SIG-M5 (cell line): ENCODE measurements around the gene PDE3A.
"Not testable (repeated sequence)": the region's sequence is repeated elsewhere in the genome, so short reads cannot be mapped to it uniquely, and the experiment has no call there.

Experiments
- DNase-seq: peaks from one replicate; lab custom pipeline; 2025; lab: John Stamatoyannopoulos, UW

Gene PDE3A

GRCh38 chr12:20551742-20552442 lies 183.6 kb downstream of the PDE3A start:
- not testable (repeated sequence) for DNase-seq

DNA sequence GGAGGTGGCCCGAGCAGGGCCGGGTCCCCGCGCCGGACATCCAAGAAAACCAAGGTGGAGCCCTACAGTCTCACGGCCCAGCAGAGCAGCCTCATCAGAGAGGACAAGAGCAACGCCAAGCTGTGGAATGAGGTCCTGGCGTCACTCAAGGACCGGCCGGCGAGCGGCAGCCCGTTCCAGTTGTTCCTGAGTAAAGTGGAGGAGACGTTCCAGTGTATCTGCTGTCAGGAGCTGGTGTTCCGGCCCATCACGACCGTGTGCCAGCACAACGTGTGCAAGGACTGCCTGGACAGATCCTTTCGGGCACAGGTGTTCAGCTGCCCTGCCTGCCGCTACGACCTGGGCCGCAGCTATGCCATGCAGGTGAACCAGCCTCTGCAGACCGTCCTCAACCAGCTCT lies 184.2 kb downstream of the PDE3A start:
- DNase-seq, result not testable (repeated sequence)

- no peak for DNase-seq
Measured at GRCh38 chr12:20555015-20555414, 186.7 kb downstream of the PDE3A start.

DNA sequence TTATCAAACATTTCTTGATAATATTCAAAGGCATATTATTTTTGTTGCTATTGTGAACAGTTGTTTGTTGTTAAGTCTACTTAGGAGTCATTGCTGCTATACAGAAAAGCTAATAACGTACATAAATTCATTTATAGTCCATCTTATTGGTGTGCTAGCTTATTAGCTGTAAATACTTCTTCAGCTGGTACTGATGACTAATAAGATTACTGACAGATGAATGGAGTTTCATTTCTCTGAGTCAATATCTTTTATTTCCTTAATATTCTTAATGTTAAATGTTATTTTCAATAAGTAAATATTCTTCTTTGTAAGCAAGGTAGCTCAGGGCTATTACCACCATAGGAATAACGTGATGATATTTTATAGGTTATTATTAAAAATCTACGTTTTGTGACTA lies 187.4 kb downstream of the PDE3A start:
- no peak for DNase-seq

DNA sequence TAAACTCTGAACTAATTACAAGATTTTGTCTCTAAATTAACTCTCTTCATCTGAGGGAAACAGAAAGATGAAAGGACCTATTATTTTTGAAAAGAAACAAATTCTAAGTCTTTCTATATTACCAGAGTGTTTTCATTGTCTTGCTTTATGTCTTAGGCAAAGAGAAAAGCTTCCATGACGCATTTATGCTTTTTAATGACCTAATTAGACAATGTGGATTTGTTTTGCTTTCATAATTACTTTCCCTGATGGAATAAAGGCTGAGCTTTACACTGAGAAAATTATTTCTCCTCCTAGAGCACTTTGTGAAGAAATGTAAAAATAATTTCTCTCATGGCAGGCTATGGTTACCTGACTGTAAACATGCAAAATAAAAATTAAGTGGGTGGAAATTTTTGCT lies 188.8 kb downstream of the PDE3A start:
- DNase-seq, result no peak

GRCh38 chr12:20560935-20561334 lies 192.6 kb downstream of the PDE3A start:
- no peak for DNase-seq

- DNase-seq, result no peak
Measured at GRCh38 chr12:20561871-20562270, 193.5 kb downstream of the PDE3A start.

DNA sequence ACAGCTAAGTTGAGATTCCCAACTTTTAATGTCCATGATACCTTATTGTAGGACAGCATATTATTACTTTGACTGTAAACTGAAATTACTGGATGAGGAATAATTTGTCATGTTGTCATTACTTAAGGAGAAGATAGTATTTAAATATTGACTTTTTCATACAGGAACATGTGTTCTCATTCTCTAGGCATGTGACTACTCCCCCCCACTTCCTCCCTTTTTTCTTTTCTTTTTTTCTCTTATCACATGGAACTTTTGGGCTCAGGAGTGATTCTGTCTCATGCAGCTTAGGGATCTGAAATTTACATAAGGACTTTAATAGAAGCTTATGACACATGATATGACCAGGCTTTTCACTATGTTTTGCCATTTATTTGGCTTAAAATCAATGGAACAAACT lies 199.1 kb downstream of the PDE3A start:
- no peak for DNase-seq

DNA sequence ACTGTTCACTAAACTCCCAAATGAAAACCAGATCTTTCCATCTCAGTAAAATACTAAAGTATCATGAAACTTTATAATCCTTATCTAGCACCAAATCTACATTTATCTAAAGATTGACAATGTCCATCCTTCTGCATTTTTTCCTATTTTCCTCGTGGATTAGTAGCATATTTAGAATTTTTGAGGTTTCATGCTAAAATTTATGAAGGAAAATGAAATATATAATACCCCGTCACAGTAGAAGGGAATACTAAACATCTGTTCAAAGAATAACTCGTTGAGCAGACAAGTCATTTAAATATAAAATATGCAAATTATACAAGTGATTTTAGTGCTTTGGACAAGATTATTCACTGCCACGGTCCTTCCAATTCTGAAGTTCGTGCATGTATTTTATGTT lies 204.1 kb downstream of the PDE3A start:
- no peak for DNase-seq

DNA sequence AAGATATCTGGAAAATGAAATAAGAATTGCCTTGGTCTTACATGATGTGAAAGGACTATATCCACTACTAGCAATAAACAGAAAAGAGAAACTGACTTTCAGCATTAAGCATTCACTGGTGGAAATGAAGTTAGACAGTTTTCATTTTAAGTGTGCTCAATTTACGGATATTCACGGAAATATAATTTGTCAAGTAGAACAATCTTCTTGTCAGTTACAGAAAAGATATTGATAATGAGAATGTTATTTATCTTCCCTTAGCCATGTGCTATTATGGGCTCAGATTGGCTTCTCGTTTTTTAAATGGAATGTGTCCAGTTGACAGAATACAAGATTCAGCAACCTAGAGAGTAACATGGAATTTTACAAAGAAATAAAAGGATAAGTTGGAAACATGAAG lies 208.2 kb downstream of the PDE3A start:
- DNase-seq, result no peak

- DNase-seq, result no peak
Measured at GRCh38 chr12:20577054-20577453, 208.7 kb downstream of the PDE3A start.

- no peak for DNase-seq
Measured at GRCh38 chr12:20578142-20578541, 209.8 kb downstream of the PDE3A start.

DNA sequence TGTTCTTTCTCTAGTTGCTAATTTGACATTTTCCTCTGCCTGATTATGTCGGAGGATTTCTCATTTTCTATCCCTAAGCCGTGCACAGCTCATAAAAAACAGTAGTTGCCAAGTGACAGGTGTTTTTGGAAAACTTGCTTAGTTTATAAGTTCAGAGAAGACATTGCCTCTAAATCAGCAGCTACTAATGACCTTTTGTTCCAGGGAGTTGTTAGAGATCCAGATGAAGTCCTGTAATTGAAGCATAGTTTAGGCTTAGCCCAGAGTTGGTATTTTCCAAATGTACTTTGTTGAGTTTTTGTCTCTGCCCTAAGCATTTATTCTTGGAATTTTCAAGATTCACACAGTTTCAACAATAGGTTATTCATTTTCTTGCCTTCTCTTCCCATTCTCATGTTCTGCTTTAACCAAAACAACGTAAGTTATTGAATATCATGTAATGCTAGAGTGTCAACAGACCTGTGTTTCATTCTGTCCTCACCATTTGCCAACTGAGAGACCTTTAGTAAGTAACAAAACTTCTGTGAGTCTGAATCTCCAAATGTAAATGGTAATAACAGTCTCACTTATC lies 216.8 kb downstream of the PDE3A start:
- DNase-seq, result no peak

DNA sequence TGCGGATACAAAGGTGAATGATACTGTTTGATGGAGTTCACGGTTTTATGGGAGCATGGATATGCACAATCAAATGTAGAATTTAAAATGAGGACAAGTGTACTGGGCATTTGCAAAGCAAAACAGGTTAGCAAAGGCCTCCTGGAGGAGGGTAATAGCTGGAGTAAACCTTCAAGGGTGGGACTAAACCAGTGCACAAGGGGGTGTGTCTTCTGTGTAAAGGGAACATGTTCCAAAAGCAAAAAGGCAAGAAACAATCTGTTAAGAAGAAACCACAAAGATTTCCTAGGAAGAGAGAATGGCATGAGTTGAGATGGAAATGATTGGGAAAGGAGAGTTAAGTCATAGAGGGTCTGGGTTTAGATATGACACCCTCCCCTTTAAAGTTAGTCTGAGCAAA lies 217.6 kb downstream of the PDE3A start:
- no peak for DNase-seq

DNA sequence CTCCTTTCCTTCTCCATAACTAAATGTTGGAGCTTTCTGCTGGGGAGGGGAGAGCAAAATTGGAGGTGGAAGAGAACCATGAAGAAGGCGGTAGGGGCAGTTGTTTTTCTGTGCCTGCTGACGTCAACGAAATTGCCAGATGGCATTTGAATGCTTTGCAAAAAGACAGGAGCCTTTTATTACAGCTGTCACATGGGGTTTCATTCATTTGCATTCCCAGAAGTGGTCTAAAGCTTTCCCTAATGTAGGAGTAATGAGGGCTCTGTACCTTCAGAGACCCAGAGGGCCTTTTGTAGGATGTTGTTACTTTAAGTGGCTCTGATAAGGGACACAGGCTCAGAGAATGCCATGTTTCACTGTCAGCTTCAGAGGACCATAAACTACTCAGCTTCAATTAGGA lies 219.7 kb downstream of the PDE3A start:
- no peak for DNase-seq

GRCh38 chr12:20590570-20590969 lies 222.2 kb downstream of the PDE3A start:
- no peak for DNase-seq

DNA sequence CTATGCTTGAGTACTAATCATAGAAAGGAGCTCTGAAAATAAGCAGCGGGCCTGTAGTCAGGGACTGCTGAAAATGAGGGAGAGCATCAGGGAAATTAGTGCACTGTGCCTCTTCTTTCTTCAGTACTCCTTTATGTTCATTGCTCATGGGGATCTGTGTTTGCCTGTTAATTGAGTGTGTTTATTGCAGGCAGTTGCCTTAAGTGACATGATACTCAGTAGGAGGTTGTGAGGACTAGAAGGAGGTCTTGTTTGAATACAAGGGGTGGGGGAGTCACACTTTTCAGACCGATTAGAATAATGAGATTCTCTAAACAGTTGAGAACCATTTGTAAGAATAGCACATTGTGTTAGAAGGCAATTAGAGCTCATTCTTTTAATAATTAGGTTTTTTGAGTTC lies 224.2 kb downstream of the PDE3A start:
- no peak for DNase-seq

DNA sequence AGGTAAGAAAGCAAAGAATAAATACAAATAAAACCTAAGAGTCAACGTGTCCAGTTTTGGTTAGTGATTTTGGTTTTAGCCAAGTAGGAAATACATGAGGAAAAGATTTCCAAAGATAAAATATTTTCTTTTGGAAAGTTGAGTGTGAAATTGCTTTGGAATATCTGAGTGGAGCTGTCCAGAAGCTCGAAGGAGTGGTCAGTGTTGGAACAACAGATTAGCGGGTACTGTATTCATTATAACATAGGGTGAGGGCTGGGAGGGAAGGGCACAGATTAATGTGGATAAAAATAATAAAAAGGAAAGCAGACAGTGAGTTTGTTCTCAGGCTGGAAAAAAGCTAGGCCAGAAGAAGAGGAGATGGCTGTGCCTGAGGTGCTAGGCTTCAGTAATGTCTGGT lies 225.3 kb downstream of the PDE3A start:
- no peak for DNase-seq

- no peak for DNase-seq
Measured at GRCh38 chr12:20596061-20596460, 227.7 kb downstream of the PDE3A start.

DNA sequence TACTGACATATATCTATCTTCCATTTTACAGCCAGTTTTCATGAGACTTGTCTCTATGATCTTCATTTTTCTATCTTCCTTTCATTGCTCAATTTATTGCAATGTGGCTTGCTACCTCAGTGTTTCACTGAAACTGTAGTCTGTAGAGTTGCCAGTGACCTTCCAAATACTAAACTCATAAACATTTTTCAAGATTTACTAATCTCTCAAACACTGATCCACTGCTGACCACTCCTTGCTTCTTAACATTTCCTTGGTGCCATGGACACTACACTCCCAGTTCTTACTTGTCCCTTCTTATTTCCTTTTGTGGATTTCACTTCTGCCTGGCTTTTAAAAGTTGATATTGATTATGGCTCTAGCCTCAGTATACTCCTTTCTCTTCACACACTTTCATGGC lies 231.4 kb downstream of the PDE3A start:
- DNase-seq, result no peak

- no peak for DNase-seq
Measured at GRCh38 chr12:20601668-20602280, 233.4 kb downstream of the PDE3A start.

DNA sequence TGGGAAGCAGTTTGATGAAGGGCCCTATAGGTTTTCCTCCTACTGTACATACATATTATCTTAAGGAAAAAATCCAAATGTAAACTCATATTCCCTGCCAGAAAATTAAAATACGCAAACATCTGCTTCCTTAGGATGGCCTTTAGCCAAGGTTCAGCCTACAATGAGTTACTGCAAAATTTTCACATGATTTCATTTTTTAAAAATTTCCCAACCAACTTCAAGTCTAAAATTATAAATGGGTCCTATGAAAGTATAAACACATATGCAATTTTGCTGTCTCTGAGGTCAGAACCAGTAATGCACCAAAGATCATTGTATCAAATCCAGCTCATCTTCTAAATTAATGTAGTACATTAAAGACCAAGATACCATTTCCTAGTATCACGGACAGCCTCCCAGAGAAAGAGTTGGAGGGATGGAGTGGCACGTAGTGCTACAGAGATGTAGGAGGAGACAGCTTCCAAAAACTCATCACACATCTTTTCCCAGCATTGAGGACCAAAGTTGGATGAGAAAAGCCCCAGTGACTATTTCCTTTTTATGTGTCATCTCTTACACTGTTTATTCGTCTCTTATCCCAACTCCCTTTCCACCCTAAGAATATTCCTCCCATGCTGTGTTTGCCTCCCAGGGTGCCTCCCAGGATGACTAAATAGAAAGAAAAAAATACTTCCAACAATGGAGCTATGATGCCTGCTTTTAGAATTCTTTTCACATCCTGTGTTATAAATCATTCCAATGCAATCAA lies 234.5 kb downstream of the PDE3A start:
- no peak for DNase-seq
